ENCODE data around the gene INPP5A.

- TF ChIP-seq CTCF (IDR thresholded peaks at IDR 0.05) (no peak), POLR2A (IDR thresholded peaks at IDR 0.05) (no peak)
These were observed 28.1 kb downstream of the INPP5A start for GRCh38 chr10:132565516-132566209.
